Liver (tissue), 3 donors: ENCODE results near the gene DDI1.

Experiments used
- CTCF ChIP-seq: fragments of 150-350 bp; IDR thresholded peaks from 2 replicates; pipeline ENCODE4 v1.5.1; 2017; ENCODE audit warnings: improper control_type of control experiment, low read depth, low read length; ENCODE audit not compliant: missing input control
- RAD21 ChIP-seq, 2 donors: IDR thresholded peaks; 2 replicates each; pipeline ENCODE4 v1.6.1; 2016; ENCODE audit warnings: antibody characterized with exemption in 2 of 2, mild to moderate bottlenecking in 2 of 2
- donor health status: healthy.
- donor health status: healthy.

GRCh38 chr11:104073950-104074705 lies 37.7 kb downstream of the DDI1 start:
- TF ChIP-seq RAD21 (IDR thresholded peaks at IDR 0.05) (no peak), CTCF (no peak)
